Measurements from ENCODE around the gene CARD10. TPM values are rescaled to one million over a fixed set of nuclear protein-coding genes. Genes with fewer than 3 reads are reported as not detected.

Gene CARD10
- polyA plus RNA-seq, 1 donor from 2014 or later, result 0.36 TPM

- Histone ChIP-seq H3K27ac (ENCODE audit: low read length) (no peak overlapping the region), H3K79me2 (replicated peaks; ENCODE audit: insufficient read depth, low read length) (no peaks in the 10 kb centered on the region), H3K9me3 (ENCODE audit: low read length) (no peaks in the 10 kb centered on the region), H2AFZ (ENCODE audit: low read depth, low read length) (no peak overlapping the region), H3K4me3 (ENCODE audit: low read length) (no peak overlapping the region), H3K4me2 (ENCODE audit: low read length) (no peak overlapping the region), H3K9me2 (ENCODE audit: insufficient read depth, low read length) (no peaks in the 10 kb centered on the region), H3K9ac (ENCODE audit: low read length) (no peak overlapping the region), H4K20me1 (ENCODE audit: insufficient read depth) (no peaks in the 10 kb centered on the region), H3K27me3 (ENCODE audit: insufficient read depth, low read depth, low read length) (no peaks in the 10 kb centered on the region), H3K36me3 (ENCODE audit: insufficient read depth, low read length) (no peaks in the 10 kb centered on the region), H3F3A (ENCODE audit: insufficient read depth, low read length, poor library complexity, severe bottlenecking) (no peaks in the 10 kb centered on the region)
- TF ChIP-seq TAF1 (IDR thresholded peaks at IDR 0.05; ENCODE audit: low read depth), result no peak
These were observed 76.1 kb downstream of the CARD10 start for GRCh38 chr22:37443086-37443485.

GRCh38 chr22:37442537-37442936 lies 76.7 kb downstream of the CARD10 start:
- no peak for TF ChIP-seq POLR2AphosphoS5 (IDR thresholded peaks at IDR 0.05)
- no peak overlapping the region for H3K4me2 ChIP-seq (ENCODE audit: low read length)
- H3K9me3 ChIP-seq (ENCODE audit: low read length), result no peaks in the 10 kb centered on the region
- no peak overlapping the region for H3K27ac ChIP-seq (ENCODE audit: low read length)
- H3K9me2 ChIP-seq (ENCODE audit: insufficient read depth, low read length), result no peaks in the 10 kb centered on the region
- H4K20me1 ChIP-seq (ENCODE audit: insufficient read depth), result no peaks in the 10 kb centered on the region
- no peaks in the 10 kb centered on the region for H3K27me3 ChIP-seq (ENCODE audit: insufficient read depth, low read depth, low read length)
- H3K4me3 ChIP-seq (ENCODE audit: low read length), result no peak overlapping the region
- no peak overlapping the region for H3K9ac ChIP-seq (ENCODE audit: low read length)
- no peaks in the 10 kb centered on the region for H3K79me2 ChIP-seq (replicated peaks; ENCODE audit: insufficient read depth, low read length)
- no peak overlapping the region for H2AFZ ChIP-seq (ENCODE audit: low read depth, low read length)
- H3K36me3 ChIP-seq (ENCODE audit: insufficient read depth, low read length), result no peaks in the 10 kb centered on the region
- H3F3A ChIP-seq (ENCODE audit: insufficient read depth, low read length, poor library complexity, severe bottlenecking), result no peaks in the 10 kb centered on the region

GRCh38 chr22:37442135-37442534 lies 77.1 kb downstream of the CARD10 start:
- no peak overlapping the region for H3K9ac ChIP-seq (ENCODE audit: low read length)
- TF ChIP-seq EZH2 (IDR thresholded peaks at IDR 0.05; ENCODE audit: borderline replicate concordance, insufficient read depth, low read length, poor library complexity, severe bottlenecking) (no peak), RAD21 (conservative IDR thresholded peaks at IDR 0.05) (no peak), MXI1 (conservative IDR thresholded peaks at IDR 0.05; ENCODE audit: poor library complexity, severe bottlenecking) (no peak), REST (IDR thresholded peaks at IDR 0.05; ENCODE audit: borderline replicate concordance) (no peak), EP300 (conservative IDR thresholded peaks at IDR 0.05; ENCODE audit: poor library complexity, severe bottlenecking) (no peak), CTCF (IDR thresholded peaks at IDR 0.05; ENCODE audit: poor library complexity, severe bottlenecking) (no peak), SMC3 (conservative IDR thresholded peaks at IDR 0.05; ENCODE audit: poor library complexity) (no peak), POLR2AphosphoS5 (IDR thresholded peaks at IDR 0.05) (no peak), TAF1 (IDR thresholded peaks at IDR 0.05; ENCODE audit: low read depth) (no peak)
- H3K27me3 ChIP-seq (ENCODE audit: insufficient read depth, low read depth, low read length), result no peaks in the 10 kb centered on the region
- no peaks in the 10 kb centered on the region for H3K36me3 ChIP-seq (ENCODE audit: insufficient read depth, low read length)
- H3K9me3 ChIP-seq (ENCODE audit: low read length), result no peaks in the 10 kb centered on the region
- H3K27ac ChIP-seq (ENCODE audit: low read length), result no peak overlapping the region
- no peak overlapping the region for H3K4me2 ChIP-seq (ENCODE audit: low read length)
- no peaks in the 10 kb centered on the region for H4K20me1 ChIP-seq (ENCODE audit: insufficient read depth)
- no peak overlapping the region for H2AFZ ChIP-seq (ENCODE audit: low read depth, low read length)
- no peaks in the 10 kb centered on the region for H3F3A ChIP-seq (ENCODE audit: insufficient read depth, low read length, poor library complexity, severe bottlenecking)
- H3K79me2 ChIP-seq (replicated peaks; ENCODE audit: insufficient read depth, low read length), result no peaks in the 10 kb centered on the region
- no peaks in the 10 kb centered on the region for H3K9me2 ChIP-seq (ENCODE audit: insufficient read depth, low read length)
- H3K4me3 ChIP-seq (ENCODE audit: low read length), result no peak overlapping the region
